Stimulated activated CD8-positive, alpha-beta memory T cell treated with anti-CD3 and anti-CD28 coated beads, Interleukin-12 subunit alpha, Interleukin-12 subunit beta, amount 100 ng/mL, for 24 hours (primary cell): ENCODE measurements around the gene IRAG1.
"Not testable (repeated sequence)": the region's sequence is repeated elsewhere in the genome, so short reads cannot be mapped to it uniquely, and the experiment has no call there.

Source experiments
- DNase-seq: peaks from one replicate; pipeline ENCODE4 v3.0.0-alpha.2; 2020; ENCODE audit errors: extremely low read depth

The IRAG1 gene

GRCh38 chr11:10701982-10702381 lies 8.4 kb upstream of the IRAG1 start:
- DNase-seq = no peak

- DNase-seq = no peak
Observed at GRCh38 chr11:10699072-10699471, 5.5 kb upstream of the IRAG1 start.

- DNase-seq = no peak
Observed at GRCh38 chr11:10697323-10697620, 3.7 kb upstream of the IRAG1 start.

- no peak for DNase-seq
Observed at GRCh38 chr11:10696468-10697322, 3.1 kb upstream of the IRAG1 start.

- no peak for DNase-seq
Observed at GRCh38 chr11:10695833-10696232, 2.3 kb upstream of the IRAG1 start.

- DNase-seq = no peak
Observed at GRCh38 chr11:10694486-10695239, 1.1 kb upstream of the IRAG1 start.

GRCh38 chr11:10692531-10693115 lies 932 bp downstream of the IRAG1 start:
- DNase-seq = no peak

- no peak for DNase-seq
Observed at GRCh38 chr11:10688401-10688800, 5.2 kb downstream of the IRAG1 start.

- DNase-seq = no peak
Observed at GRCh38 chr11:10686311-10686710, 7.2 kb downstream of the IRAG1 start.

- DNase-seq = no peak
Observed at GRCh38 chr11:10683429-10683828, 10.1 kb downstream of the IRAG1 start.

GRCh38 chr11:10680956-10681487 lies 12.5 kb downstream of the IRAG1 start:
- no peak for DNase-seq

- not testable (repeated sequence) for DNase-seq
Observed at GRCh38 chr11:10680279-10680678, 13.3 kb downstream of the IRAG1 start.

GRCh38 chr11:10679644-10680043 lies 13.9 kb downstream of the IRAG1 start:
- no peak for DNase-seq

- DNase-seq = no peak
Observed at GRCh38 chr11:10678101-10678500, 15.5 kb downstream of the IRAG1 start.

GRCh38 chr11:10676919-10677318 lies 16.6 kb downstream of the IRAG1 start:
- DNase-seq = no peak

GRCh38 chr11:10674911-10675440 lies 18.6 kb downstream of the IRAG1 start:
- no peak for DNase-seq

- no peak for DNase-seq
Observed at GRCh38 chr11:10674440-10674855, 19.1 kb downstream of the IRAG1 start.

GRCh38 chr11:10673501-10674062 lies 20.0 kb downstream of the IRAG1 start:
- DNase-seq = no peak

GRCh38 chr11:10670099-10670498 lies 23.5 kb downstream of the IRAG1 start:
- DNase-seq = no peak

GRCh38 chr11:10669258-10670033 lies 24.1 kb downstream of the IRAG1 start:
- DNase-seq = no peak

GRCh38 chr11:10667521-10667885 lies 26.1 kb downstream of the IRAG1 start:
- no peak for DNase-seq
